NCI-H226 (cell line): ENCODE data around the gene ABCB4.

Experiments
- DNase-seq: peaks from one replicate; pipeline ENCODE4 v3.0.0-alpha.2; 2015

ABCB4 gene

DNA sequence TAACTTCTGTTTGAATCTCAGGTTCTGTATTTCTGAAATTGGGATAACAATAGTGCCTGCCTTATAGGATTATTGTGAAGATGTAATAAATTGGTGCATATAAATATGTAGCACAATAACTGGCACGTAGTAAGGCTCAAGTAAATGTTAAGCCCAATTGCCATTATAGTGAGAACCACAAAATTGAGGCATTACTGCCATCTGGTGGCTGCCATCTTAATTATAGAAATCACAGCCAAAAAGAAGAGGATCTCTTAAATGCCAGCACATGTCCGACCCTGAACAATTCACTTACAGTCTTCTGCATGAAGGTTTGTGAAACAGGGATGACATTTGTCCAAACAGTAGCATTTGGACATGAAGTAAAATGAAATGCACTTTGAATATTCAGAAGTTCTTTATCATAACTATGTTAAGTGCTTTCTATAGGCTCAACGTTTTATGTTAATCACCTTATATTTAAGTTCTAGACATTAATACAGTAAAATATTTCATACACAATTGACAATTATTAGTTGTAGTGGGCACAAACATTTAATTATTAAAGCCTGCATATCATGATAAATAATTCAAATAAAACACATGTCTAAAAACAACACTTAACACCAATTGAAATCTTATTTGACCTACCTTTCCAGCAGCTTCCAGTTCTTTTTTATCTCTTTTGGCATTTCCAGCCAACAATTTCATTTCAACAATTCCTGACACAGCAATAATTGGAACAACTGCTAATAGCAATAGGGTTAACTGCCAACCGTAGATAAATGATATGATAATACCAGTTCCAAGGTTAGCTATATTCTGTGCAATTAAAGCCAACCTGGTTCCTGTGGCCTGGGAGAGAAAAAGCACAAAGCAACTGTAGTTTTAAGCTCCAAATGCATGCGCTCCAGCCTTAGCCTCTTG, 58.5 kb downstream of the ABCB4 start:
- no peak for DNase-seq

DNA sequence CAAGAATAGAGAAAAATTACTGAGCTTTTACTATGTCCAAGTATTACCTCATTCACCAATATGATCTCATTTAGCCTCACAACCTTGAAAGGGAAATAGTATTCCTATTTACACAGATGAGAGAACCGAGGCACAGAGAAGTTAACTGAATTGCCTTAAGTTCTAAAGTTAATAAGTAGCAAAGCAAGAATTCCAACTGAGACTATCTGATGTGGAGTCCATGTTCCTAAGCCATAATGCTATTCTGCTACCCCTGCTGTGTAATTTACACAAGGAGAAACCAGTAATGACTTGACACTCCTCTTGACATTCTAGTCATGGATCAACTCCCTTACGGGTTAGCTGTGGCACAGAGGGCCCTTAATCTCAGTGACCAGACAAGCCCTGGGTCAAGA, 60.7 kb downstream of the ABCB4 start:
- no peak for DNase-seq

DNA sequence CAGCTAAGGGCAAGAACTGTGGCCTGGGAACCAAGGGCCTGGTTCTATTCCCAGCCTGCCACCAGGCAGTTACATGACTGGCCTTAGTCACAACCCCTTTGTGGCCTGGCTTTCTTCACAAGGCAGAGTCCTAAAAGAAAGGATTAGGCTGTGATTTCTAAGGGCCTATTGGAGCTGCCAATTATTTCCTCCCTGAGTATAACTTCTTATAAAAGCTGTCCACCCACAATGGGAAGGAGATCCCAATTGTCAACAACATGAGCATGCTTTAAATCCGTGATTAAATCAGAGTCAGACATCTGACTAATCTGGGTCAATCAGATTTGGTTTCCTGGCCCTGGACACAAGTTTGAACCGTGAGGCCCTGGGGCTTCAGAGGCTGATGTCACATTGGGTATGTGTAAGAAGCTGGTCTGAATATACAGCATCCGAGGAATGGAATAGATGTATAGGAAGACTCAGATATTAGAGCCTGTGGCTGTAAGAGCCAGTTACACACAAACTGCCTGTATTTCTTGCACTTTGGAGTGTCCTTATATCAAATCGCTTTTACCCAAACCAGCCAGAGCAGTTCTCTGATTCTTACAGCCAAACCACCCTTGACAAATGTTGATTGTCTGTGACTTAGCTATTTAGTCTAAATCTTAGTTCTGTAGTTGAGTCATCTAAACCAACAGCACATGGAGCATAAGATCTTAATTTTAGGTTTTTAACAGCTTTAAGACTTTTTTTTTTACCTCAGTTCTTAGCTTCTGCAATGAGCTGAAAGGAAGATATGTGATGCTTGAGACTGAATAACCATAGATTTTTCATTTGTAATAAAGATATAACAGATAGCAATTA, 61.3 kb downstream of the ABCB4 start:
- DNase-seq = no peak

DNA sequence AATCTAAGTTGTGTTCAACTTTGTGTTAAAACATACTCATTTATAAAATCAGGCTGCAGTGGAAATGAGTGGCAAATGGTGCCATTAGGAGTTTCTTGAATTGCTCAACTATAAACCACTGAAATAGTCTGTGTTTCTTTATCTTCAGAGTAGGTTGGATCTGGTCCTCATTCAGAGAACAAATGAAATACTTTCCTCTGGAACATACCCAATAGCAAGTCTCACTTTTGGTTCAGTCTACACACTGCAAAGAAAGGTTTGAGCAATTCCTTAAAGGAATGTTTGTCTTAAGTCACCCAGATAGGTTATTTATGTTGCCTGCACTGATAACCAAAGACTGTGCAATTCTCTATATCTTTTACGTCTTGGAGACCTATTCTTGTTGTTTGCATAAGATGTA, 62.5 kb downstream of the ABCB4 start:
- peak; percentile 49 for DNase-seq

DNA sequence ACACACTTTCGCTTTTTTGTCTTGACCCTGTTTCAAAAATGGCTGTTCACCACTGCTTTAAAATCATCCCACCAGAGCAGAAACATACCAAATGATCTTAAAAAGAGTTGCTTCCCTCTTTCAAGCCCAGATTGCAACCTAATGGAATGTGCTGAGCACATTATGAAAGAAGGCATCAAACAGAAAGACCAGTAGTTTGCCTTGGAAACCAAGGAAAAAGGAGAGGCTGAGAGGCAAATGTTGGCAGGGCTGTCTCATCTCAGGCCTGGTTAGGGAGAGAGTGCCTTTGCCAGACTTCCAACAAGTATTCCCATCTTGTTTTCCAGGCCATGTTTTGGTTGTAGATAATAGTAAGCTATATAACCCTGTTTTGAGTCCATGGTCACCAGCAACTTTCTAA, 64.3 kb downstream of the ABCB4 start:
- DNase-seq = no peak

DNA sequence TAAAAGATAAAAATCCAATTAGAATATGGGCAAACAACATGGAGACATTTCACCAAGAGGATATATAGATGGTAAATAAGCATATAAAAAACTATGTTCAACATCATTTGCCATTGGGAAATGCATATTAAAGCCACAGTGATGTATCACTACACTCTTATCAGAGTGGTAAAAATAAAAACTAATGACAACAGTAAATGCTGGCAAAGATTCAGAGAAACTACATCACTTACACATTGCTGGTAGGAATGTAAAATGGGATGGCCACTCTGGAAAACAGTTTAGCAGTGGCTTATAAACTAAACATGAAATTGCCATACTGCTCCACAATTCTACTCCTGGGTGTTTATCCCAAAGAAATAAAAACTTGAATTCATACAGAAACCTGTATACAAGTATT, 70.8 kb downstream of the ABCB4 start:
- no peak for DNase-seq

DNA sequence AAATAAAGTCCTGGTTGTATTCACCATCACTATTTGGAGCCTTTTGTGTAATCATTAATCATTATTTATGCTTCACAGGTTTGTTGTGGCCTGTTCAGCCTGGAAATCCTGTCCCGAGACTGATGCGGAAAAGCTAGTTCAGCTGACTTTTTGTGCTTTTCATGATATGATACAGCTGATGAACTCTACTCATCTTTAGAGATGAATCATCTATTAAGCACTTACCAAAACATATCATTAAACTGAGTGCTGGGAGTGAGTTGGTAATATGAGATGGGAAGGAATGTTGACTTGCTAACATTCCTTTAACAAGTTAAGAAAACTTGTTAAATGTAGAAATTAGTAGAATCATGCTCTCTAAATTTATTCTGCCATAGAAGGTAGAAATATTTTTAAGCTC, 77.0 kb downstream of the ABCB4 start:
- peak; percentile 17 for DNase-seq

DNA sequence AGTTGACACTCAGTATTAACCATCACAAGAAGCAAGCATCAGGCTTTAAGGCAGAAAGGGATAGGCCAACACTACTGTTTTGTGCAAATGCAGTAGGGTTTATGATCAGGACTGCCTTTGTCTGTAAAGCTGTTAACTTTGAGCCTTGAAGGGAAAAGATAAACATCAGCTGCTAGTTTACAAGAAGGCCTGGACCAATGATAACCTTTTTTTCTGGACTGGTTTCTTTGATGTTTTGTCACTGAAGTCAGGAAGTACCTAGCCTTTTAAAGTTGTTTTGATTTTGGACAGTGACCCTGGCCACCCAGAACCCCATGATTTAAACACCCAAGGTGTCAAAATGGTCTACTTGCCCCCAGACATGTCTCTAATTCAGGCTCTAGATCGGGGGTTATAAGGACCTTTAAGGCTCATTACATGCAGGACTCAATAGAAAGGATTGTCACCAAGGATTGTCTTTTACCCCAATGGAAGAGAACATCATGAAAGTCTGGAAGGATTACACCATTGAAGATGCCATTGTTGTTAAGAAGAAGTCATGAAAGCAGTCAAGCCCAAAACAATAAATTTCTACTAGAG, 79.9 kb downstream of the ABCB4 start:
- DNase-seq = no peak

DNA sequence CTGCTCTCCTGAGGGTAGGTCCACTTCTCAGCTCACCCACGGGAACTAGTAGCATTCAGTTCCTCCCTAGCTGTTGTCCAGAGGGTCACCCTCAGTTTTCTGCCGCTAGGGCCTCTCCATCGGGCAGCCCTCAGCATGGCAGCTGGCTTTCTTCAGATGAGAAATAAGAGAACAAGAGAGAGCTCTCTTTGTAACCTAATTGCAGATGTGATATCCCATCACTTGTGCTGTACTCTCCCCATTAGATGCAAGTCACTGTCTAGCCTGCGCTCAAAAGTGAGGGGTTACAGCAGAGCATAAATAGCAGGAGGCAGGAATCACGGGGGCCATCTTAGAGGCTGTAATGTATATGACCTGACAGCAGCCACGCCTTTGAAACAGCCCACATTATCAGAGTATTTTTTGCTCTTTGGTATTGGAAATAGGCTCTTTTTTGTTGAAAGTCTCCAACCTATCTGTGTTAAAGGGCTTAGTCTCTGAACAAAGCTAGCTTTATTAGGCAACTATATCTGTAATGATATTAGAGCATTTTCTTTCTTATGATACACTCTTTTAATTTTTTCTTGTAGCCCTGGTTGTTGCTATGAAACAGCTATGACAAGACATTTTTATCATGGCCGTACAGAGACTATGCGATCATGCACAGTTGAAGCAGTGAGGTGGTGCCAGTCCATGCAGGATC, 84.3 kb downstream of the ABCB4 start:
- DNase-seq = no peak

DNA sequence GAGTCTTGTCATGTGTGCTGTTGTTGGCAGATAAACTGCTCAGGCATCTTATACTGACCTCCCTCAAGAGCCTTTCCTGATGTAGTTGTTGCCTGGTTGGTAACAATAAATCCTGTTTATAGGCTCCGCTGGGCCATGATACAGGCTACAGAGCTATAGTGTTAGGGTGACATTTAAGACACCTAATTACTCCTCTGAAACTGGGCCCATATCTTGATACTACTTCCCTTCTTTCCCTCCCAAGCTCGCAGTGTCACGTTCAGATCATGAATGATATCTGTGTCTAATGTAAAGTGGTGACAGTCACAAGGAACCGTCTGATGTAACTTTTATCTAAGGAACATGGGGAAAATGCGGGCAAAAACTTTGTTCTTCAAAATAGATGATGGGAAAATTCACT, 94.6 kb downstream of the ABCB4 start:
- DNase-seq = no peak

DNA sequence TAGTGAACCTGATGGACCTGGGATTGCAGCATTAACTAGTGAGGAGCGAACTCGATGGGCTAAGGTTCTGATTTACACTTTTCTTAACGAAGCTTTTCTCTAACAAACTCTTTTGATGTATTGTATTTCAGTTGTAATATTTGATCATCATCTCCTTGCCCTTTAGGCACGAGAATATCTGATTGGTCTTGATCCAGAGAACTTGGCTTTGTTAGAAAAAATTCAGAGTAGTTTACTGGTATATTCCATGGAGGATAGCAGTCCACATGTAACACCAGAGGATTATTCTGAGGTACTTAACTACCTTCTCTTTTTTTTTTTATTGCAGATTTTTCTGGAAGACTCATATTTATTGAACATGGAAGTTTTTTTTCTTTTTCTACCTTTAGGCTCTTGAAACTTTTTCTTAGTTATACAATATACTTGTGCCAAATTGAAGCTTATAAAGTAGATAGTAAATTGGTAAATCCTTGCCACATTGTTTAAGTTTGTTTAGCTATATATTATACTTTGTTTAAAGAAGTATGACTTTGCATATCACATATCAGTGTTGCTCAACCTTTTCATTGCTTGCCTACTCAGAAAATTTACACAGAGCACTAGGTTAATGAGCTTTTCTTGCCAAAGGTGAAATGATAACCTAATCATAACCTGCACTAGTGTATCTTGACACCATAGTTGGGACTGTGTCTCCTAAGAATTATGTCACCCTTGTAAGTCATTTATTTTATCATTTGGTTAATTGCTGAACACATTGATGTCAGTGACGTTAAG, 99.6 kb downstream of the ABCB4 start:
- no peak for DNase-seq

DNA sequence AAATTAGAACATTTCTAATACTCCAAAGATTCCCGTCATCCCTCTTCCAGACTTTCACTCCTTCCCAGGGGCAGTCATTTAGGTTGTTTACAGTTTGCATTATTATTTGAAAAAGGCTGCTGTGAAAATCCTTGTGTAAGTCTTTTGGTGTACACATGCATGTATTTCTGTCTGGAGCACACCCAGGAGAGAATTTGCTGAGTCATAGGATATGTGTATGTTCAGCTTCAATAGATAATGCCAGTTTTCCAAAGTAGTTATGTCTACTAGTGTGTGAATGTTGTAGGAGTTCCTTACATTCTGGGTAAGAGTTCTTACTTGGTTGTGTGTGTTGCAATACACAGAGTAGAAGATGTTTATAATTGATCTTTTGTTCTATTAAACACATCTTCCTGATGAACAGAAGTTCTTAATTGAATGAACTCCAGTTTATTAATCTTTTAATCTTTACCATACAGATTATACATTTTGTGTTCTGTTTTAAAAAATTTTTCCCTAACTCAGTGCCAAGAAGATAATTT, 104.8 kb downstream of the ABCB4 start:
- DNase-seq = peak; percentile 12

DNA sequence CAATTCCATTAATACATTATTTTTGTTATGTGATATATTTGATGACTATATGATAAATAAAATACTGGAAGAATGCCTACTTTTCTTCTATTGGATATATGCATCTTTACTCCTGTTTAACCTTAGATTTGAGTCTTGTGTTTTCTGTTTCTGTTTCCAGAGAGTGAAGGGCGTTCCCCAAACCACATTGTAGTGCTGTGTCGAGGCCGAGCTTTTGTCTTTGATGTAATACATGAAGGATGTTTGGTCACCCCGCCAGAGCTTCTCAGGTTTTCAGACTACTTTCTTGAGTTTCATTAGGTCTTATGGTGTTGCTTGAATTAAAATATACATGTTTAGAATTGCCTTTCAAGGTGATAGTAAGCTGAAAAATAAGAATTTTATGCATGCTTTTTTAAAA, 106.3 kb downstream of the ABCB4 start:
- DNase-seq = no peak

DNA sequence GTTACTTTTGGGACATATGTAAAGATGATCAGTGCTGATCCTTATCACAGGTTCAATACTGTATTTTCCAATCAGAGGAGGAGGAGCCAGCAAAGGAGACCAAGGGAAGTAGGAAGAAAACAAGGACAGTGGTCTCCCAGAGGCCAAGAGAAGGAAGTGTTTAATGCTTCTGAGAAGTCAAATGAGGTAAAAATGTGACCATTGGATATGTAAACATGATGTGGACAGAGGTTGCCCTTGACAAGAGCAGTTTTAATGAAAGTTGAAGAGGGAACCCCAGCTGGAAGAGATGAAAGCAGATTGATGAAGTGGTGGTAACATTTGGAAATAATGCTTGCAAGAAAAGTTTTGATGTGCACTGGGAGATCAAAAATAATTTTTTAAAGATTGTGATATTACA, 111.2 kb downstream of the ABCB4 start:
- DNase-seq = no peak

DNA sequence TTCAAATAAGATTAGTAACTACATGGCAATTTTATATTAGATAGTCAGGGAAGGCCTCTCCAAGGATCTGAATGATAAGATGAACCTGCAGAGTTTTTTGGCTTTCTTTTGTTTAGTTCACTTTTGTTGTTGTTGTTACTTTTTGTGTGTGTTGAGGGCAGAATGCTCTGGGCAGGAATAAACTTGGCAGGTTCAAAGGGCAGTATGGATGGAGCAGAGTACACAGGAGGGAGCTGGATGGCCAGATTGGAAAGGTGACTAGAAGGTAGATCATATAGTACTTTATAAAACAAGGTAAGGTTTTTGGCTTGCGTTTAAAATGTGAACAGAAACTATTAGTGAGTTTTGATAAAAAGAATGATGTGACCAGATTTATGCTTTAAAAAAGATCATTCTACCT, 112.1 kb downstream of the ABCB4 start:
- no peak for DNase-seq

DNA sequence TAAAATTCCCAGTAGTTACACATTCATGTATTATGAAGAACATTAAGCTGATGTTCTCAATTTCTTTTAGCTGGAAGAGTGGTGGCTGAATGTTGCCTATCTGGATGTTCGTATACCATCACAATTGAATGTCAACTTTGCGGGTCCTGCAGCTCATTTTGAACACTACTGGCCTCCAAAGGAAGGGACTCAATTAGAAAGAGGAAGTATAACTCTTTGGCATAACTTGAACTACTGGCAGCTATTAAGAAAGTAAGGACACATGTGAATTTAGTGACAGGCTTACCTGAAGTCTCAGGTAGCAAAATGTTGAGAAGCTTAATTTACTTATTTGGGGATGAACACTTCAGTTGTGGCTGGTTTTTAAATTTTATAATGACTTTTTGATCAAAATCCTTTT, 114.2 kb downstream of the ABCB4 start:
- no peak for DNase-seq

DNA sequence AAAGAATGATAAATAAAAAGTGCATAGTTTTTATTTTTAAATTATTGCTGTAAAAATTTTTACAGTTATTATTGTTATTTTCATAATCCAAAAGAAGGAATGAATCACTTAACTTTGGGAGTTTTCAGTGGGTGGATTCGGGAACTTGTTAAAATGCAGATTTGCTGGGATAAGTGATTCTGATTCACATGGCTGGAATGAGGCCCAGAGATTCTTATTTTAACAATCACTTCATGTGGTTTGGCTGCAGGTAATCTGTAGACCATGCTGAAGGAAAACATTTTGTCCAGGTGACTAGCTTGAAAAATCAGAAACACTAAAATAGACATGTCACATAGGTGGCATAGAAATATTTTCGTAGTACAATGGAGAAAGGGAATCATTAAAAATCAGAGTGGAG, 116.1 kb downstream of the ABCB4 start:
- DNase-seq = peak; percentile 42

DNA sequence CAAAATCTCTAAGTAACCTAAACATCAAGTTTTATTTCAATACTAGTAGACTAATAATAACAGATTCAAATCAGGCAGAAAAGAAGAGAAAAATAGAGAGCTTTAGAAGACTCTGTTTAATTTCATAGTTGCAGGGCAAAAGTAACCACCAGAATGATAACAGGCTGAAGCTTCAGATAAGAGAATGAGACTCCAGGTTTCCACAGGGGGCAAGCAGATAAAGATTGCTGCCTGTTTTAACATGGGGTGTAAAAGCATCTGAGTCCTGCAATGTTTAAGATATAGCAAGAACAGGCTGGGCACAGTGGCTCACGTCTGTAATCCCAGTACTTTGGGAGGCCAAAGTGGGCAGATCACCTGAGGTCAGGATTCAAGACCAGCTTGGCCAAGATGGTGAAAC, 119.0 kb downstream of the ABCB4 start:
- no peak for DNase-seq

DNA sequence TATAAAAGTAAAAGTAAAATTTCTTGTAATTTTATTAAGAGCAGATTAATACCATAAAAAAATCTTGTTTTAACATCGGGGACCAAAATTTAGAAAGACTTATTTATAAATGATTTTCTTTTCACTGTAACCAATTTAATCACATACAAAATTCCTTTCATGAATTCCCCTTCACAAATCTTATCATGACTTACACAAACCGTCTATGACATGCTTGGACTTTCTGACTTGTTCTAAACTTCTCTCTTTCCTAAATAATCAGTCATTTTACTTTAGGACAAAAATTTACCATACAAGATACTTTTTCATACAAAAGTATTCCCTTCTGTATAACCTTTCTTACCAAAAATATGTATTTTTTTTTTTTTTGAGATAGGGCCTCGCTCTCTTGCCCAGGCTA, 120.7 kb downstream of the ABCB4 start:
- no peak for DNase-seq
